Epidermal melanocyte (primary cell): ENCODE results near the gene EPB41L2.

Experiments
- DNase-seq: peaks from one replicate; pipeline ENCODE4 v3.0.0; 2011; ENCODE audit warnings: low spot score; ENCODE audit not compliant: insufficient read length

Gene EPB41L2

GRCh38 chr6:130841128-130841728 lies 221.8 kb downstream of the EPB41L2 start:
- no peak for DNase-seq

DNA sequence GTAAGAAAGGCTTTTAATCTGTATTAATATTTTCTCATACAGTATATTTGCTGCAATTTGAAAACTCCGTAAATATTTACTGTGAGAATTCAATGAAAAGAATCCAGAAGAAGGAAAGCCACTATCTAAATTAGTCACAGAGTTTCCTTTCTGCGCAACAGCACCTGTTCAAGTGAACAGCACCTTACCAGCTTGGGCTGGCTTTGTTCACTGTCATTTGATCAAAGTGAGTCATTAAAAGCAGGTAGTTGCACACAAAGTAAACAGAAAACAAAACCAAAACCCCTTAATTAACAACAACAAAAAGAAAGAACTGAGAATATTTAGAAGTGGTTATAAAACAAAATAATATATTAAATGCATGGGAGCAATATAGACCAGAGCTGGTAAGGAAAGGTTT lies 223.0 kb downstream of the EPB41L2 start:
- no peak for DNase-seq

GRCh38 chr6:130839379-130839778 lies 223.7 kb downstream of the EPB41L2 start:
- DNase-seq = no peak

DNA sequence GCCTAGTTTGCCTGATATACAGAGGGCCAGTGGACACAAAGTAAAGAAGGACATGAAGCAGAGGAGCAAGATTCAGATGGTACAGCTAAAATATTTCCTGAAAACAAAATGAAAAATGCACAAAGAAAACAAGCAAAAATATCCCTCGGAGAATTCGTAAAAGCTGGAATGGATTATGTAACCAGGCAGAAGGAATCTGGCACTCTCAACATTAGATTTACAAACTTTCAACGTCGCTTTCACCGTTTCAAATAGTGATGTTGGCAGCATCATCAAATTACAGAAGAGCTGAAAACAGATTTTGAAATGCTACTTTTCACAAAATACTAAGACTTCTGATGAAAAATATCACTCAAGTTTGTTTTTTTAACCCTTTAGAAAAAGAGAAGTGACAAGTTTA lies 224.1 kb downstream of the EPB41L2 start:
- DNase-seq = no peak

GRCh38 chr6:130838250-130838860 lies 224.7 kb downstream of the EPB41L2 start:
- DNase-seq = no peak

DNA sequence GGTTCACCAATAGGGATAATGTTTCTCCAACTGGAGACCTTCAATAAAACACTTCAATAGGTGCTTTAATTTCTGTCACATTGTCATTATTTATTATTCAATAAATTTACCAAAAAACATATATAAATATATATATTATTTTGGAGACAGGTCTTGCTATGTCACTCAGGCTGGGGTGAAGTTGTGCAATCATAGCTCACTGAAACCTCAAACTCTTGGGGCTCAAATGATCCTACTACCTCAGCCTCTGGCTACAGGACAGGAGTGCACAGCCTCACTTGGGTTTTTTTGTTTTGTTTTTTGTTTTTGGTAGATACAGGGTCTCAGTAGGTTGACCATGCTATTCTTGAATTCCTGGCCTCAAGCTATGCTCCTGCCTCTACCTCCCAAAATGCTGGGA lies 226.0 kb downstream of the EPB41L2 start:
- no peak for DNase-seq

DNA sequence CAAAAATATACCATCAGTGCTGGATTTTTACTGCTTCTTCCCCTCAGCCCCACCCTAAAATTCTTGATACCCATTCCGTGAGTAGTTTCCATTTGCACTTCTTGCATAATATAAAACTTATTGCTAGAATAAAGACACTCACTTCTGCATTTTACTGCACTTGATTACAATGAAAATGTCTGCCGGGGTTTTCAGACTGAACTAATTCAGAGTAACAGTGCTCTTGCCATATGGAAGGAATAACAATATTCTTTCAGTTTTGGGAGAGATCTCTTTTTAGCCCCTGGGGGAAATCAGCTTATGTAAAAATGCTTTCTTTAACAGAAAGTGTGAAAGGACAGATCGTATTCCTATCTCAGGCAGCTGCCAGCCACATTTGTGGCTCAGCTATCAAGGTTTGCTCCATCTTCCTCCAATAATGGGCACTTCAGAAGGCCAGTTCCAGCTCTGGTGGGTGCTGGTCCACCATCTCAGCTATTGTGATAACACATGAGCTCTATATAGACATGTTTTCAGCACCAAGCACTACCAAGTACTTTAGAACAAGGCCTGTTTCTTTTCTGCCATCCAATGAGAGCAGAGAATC lies 226.9 kb downstream of the EPB41L2 start:
- DNase-seq = no peak

GRCh38 chr6:130834482-130835251 lies 228.4 kb downstream of the EPB41L2 start:
- DNase-seq = no peak

DNA sequence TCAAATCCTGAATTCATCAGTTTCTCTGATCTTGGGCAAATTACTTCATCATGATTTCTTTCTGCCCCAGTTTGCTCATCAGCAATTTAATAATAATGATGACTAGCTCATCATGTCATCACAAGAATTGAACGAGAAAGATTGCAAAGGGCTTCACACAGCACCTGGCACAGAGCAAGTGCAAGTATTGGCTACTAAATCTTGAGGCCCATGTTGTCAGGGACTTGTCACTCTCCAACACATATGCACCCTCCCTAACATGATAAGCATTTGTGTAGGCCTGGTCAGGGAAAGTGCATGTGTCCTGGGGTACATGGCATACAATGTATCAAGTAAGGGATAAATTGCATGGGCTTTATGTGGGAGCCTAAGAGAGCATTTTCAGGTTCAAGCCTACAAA lies 229.5 kb downstream of the EPB41L2 start:
- no peak for DNase-seq

DNA sequence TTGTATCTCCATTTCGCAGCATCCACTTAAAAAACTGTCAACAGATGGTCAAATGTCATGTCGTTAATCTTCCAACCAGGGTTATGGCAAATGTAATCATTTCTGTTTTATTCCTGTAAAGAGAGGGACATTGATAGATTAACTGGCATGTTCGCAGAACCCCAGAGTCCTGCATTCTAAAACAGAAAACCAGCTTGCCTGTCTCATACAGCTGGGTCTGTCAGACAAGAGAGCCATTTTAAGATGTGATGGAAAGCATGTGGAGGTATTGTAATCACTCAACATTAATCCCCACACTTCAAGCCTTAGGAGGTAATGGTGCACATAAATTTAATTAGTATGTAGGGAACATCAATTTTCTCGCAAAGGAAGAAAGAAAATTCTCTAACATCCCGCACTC lies 231.4 kb downstream of the EPB41L2 start:
- DNase-seq = no peak

DNA sequence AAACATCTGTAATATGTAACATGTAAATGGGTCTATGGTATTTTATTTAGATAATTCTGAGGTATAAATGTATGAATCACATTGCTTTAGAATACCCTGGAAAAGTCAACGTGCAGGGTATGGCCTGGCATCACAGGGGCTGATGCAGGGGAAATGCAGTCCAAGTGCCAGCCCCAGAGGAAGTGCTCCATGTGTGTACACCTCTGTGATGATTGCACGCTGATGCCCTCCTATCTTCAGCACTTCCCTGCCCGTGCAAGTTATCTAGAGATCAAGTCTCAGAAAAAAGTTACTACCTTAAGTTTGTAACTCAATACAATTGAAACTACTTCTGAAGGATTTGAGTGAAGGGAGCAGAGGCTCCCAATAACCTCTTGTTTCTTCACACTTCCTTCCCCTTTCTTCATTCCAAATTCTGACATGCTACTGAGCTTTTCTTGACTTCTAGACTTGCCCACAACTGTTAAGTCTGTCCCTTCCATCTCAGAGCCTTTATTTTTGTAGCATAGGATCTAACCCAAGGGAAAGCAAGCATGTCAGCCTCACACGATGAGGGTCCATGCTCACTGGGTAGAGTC lies 233.6 kb downstream of the EPB41L2 start:
- DNase-seq = no peak

DNA sequence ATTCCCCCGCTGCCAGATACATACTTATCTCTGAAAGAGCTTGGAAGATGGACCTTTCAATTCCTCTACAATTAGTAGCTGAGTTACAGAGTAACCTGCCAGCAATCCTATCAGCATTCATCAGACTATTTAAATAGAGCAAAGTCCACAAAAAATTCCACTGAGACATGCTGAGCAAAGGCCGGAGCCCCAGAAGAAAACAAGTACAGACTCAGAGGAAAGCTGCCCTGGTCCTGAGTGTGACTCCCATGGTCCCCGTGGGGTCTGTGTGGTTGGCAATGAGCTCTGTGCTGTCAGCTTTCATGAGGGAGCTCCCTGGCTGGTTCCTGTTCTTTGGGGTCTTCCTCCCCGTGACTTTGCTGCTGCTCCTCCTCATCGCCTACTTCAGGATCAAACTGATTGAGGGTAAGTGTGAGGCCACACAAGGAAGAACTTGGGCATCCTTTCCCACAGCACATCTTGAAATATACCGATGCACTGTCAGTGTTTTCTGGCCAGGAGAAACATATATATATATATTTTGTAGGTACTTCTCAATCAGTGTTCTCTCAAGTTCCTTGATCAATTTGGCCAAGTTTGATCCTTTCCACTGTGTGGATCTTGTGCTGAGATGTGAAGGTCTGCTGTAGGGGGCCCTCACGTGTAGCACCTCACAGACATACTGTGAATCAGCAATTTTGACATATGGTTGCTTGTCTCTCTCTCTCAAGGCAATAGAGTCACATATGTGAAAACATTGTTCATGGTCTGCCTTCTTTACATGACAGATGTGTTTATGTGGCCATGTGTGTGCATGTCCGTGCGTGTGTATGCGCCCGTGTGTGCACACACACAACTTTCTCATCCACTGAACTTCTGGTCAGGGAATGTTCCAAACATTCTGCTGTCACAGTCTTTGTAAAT lies 235.5 kb downstream of the EPB41L2 start, which contains the start of gene SMLR1:
Gene SMLR1 (plus strand): TSS at position 160 of the 903 bp plus-strand sequence. CDS start 8 bp downstream, at position 168.
- DNase-seq = no peak

DNA sequence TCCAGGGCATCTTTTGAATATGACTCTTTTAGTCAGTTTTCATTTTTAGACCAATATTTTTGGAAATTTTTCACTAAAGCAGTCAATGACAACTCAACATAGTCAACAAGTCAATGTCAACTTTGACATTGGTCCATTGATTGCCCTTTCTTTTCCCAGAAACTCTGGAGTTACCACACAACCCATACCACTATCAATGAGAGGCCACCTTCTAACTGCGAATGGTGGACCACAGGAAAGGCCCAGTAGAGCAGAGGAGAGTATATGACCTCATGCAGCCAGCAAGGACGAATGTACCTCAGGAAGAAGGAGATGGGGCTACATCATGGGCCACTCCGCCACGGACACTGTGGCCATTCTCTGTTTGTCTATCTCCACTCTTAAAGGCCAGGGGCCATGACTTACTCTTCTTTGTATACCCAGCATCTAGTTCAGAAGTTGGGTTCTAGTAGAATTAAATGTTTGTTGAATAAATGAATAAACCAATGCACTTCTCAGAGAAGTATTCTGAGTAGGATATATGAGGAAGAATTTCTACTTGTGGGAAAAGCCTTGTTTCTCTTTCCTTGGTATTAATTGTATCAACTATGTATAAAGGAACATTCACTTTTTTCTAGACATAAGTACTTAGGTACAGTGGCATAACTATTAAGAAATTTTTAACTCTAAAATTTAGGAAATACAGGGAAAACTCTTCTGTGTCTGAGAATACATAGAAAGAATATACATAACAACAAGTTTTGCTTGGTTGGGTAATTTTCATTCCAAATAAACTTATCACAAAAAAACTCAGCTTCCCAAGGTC lies 236.4 kb downstream of the EPB41L2 start:
- DNase-seq = no peak

- DNase-seq = no peak
Observed at GRCh38 chr6:130825772-130826441, 237.1 kb downstream of the EPB41L2 start.

DNA sequence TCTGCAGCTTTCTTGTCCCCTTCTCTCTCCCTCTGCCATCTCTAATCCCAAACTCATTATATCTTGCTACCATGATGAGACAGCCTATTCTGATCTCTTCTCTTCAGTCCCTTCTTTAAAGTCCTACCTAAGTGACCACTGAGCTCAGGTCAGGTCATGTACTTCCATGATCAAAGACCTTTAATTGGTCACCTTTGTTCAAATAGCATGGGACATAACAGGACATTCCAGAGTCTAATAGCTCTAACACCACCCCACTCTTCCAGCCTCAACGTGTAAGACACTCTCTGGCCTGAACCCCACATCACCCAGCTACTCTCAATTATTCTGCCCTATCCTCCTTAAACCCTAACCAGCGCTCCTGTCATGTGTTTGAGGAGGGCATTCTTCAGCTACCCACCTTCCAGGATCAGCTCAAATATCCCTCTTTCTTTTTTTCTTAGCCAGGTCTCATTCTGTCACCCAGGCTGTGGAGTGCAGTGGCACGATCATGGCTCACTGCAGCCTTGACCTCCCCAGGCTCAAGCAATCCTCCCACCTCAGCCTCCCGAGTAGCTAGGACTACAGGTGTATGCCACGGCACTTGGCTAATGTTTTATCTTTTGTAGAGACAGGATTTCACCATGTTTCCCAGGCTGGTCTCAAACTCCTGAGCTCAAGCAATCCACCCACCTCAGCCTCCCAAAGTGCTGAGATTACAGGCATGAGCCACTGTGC lies 237.9 kb downstream of the EPB41L2 start:
- no peak for DNase-seq

GRCh38 chr6:130822736-130823135 lies 240.3 kb downstream of the EPB41L2 start:
- DNase-seq = no peak

GRCh38 chr6:130815200-130816071 lies 247.6 kb downstream of the EPB41L2 start:
- DNase-seq = no peak

DNA sequence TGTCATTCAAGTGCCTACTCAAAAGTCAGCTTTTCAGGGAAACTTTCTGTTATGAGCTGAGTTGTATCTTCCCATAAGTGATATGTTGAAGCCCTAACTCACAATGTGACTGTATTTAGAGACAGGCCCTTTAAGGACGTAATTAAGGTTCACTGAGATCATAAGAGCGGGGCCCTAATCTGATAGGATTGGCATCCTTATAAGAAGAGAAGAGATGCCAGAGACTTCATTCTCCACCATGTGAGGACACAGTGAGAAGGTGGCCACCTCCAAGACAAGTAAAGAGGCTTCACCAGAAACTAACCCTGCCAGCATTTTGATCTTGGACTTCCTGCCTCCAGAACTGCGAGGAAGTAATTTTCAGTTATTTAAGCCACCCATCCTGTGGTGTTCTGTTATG lies 248.5 kb downstream of the EPB41L2 start:
- DNase-seq = no peak
